Transverse colon (tissue), 4 donors: ENCODE results near the gene USP19. TPM values are rescaled to one million over a fixed set of nuclear protein-coding genes. Genes with fewer than 3 reads are reported as not detected.
A peak's percentile ranks its signal among the peaks of the same experiment; 100 is the strongest.

Experiments
- DNase-seq: peaks from one replicate; pipeline ENCODE4 v3.0.0-alpha.2; 2019
- H3K27ac ChIP-seq, 4 donors: fragments of 200-600 bp; sonication (generic); 2 replicates each; pipeline ENCODE4 v1.5.1; 2016 to 2018; ENCODE audit warnings: inconsistent platforms in 4 of 4
- H3K27me3 ChIP-seq: fragments of 200-600 bp; sonication (generic); 2 replicates; pipeline ENCODE4 v1.5.1; 2017; ENCODE audit warnings: inconsistent platforms
- H3K36me3 ChIP-seq, 4 donors: fragments of 200-600 bp; sonication (generic); 2 replicates each; pipeline ENCODE4 v1.5.1; 2017 to 2019; ENCODE audit warnings: inconsistent platforms in 4 of 4
- H3K4me1 ChIP-seq, 4 donors: fragments of 200-600 bp; sonication (generic); 2 replicates each; pipeline ENCODE4 v1.5.1; 2017 to 2020; ENCODE audit warnings: inconsistent platforms in 4 of 4
- H3K4me3 ChIP-seq, 4 donors: fragments of 200-600 bp; sonication (generic); 1 replicate in 1 of 4; 2 replicates in 3 of 4; pipeline versions ENCODE4 v1.5.1 to v1.6.1; 2017 to 2019; ENCODE audit warnings: inconsistent platforms in 4 of 4
- H3K9me3 ChIP-seq, 2 donors: fragments of 200-600 bp; sonication (generic); 2 replicates each; pipeline ENCODE4 v1.5.1; 2017 to 2019; ENCODE audit warnings: inconsistent platforms in 2 of 2
- EP300 ChIP-seq: sonication (generic); formaldehyde crosslinking; IDR thresholded peaks from one replicate; pipeline ENCODE4 v1.6.1; 2017; ENCODE audit warnings: antibody characterized with exemption, low read depth
- POLR2A ChIP-seq: fragments of 450-650 bp; IDR thresholded peaks from one replicate; pipeline ENCODE4 v1.6.1; 2016; ENCODE audit warnings: antibody characterized with exemption, mild to moderate bottlenecking, moderate library complexity
- POLR2AphosphoS5 ChIP-seq, 3 donors: sonication (generic); formaldehyde crosslinking; IDR thresholded peaks; one replicate each; pipeline ENCODE4 v1.6.1; 2016; ENCODE audit warnings: antibody characterized with exemption in 3 of 3
- WGBS, 2 donors: methylation state at CpG; one replicate each; pipeline ENCODE4 v1.1.5; 2018; ENCODE audit warnings: low coverage in 1 of 2; 5-methylcytosine and 5-hydroxymethylcytosine counted together
- in situ Hi-C, 4 donors: fragments of 200-750 bp; cut with MboI; loops; one replicate each; pipeline versions ENCODE4 v1.15.0 to v1.15.1; 2017; ENCODE audit warnings: low sequenced_read_pairs in 3 of 4, low pct_ligation_motif_present in 1 of 4, low pct_unique_long_range_greater_than_20kb in 1 of 4
- intact Hi-C: fragments of 100-400 bp; cut with DNase I; formaldehyde crosslinking; loops from one replicate; pipeline ENCODE4 v1.15.1; 2023; ENCODE audit warnings: low total_unique reads
- total RNA-seq, 4 donors: library from RNA; depleted of rRNA; stranded (reverse); fragments of >200 nt; gene quantifications; one replicate each; pipeline ENCODE4 v1.1.0, GENCODE V29; 2016
- TF ChIP-seq, protein P1 (sequence below), 5 experiments: fragments of 200-600 bp in 3 of 5; fragments of 450-650 bp in 2 of 5; sonication (generic) in 3 of 5; IDR thresholded peaks; 1 replicate in 2 of 5; 2 replicates in 3 of 5; pipeline ENCODE4 v1.5.1; 2016 to 2017; ENCODE audit warnings: antibody characterized with exemption in 5 of 5, inconsistent platforms in 3 of 5, mild to moderate bottlenecking in 2 of 5, moderate library complexity in 1 of 5

Gene USP19, protein sequence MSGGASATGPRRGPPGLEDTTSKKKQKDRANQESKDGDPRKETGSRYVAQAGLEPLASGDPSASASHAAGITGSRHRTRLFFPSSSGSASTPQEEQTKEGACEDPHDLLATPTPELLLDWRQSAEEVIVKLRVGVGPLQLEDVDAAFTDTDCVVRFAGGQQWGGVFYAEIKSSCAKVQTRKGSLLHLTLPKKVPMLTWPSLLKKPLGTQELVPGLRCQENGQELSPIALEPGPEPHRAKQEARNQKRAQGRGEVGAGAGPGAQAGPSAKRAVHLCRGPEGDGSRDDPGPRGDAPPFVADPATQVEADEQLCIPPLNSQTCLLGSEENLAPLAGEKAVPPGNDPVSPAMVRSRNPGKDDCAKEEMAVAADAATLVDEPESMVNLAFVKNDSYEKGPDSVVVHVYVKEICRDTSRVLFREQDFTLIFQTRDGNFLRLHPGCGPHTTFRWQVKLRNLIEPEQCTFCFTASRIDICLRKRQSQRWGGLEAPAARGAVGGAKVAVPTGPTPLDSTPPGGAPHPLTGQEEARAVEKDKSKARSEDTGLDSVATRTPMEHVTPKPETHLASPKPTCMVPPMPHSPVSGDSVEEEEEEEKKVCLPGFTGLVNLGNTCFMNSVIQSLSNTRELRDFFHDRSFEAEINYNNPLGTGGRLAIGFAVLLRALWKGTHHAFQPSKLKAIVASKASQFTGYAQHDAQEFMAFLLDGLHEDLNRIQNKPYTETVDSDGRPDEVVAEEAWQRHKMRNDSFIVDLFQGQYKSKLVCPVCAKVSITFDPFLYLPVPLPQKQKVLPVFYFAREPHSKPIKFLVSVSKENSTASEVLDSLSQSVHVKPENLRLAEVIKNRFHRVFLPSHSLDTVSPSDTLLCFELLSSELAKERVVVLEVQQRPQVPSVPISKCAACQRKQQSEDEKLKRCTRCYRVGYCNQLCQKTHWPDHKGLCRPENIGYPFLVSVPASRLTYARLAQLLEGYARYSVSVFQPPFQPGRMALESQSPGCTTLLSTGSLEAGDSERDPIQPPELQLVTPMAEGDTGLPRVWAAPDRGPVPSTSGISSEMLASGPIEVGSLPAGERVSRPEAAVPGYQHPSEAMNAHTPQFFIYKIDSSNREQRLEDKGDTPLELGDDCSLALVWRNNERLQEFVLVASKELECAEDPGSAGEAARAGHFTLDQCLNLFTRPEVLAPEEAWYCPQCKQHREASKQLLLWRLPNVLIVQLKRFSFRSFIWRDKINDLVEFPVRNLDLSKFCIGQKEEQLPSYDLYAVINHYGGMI (N-terminal part only)
- 10 to 100 TPM; 66.5 to 86.2 (median 71.7) TPM for total RNA-seq

DNA sequence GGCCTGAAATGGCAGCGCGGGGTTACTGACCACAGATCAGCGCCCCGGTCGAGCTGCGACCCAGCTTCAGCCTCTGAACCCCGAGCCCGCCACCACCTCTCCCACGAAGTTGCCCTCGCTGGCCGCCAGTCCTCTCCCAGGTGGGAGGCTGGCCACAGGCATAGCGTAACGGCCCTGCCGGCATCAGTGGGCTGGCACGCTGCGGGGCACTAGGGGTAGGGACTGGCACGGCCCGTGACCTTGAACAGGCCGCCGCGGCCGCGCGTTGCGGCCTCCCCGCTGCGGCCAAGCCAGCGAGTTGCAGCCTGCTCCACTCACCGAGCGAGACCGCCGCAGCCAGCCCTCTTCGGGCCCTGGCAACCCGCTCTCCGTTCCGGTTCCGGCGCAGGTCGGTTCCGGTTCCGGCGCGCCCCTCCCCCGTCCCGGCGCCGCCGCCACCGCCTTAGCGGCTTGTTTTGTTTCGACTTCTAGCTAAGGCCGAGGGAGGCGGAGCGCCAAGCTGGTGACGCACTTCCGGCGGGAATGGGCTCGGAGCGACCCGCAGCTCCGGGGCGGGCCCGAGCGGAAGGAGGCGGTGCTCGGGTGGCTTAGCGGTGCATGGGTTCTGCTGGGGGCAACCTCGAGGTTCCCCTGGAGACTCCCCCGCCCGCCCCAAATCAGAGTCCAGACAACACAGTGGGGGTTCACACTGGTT, at the start of gene USP19:
Gene USP19 (minus strand): TSS at position 386 of the 694 bp plus-strand sequence. CDS start 1,678 bp downstream, outside the sequence.
- WGBS, 2 donors, result 0% methylated on average over 47 of the region's 70 CpGs; no CpG with 5 or more reads in 1 of the 2 donors
- H3K36me3 ChIP-seq, result peaks cover 0 to 32% (median 18%) of the 10 kb centered on the region in 4 donors
- in situ Hi-C loops, result loop anchor here in 1 of 4 donors (5.0 kb wide), 1 partner anchor 47 kb away; the partner anchor contains the start of gene CCDC71

DNA sequence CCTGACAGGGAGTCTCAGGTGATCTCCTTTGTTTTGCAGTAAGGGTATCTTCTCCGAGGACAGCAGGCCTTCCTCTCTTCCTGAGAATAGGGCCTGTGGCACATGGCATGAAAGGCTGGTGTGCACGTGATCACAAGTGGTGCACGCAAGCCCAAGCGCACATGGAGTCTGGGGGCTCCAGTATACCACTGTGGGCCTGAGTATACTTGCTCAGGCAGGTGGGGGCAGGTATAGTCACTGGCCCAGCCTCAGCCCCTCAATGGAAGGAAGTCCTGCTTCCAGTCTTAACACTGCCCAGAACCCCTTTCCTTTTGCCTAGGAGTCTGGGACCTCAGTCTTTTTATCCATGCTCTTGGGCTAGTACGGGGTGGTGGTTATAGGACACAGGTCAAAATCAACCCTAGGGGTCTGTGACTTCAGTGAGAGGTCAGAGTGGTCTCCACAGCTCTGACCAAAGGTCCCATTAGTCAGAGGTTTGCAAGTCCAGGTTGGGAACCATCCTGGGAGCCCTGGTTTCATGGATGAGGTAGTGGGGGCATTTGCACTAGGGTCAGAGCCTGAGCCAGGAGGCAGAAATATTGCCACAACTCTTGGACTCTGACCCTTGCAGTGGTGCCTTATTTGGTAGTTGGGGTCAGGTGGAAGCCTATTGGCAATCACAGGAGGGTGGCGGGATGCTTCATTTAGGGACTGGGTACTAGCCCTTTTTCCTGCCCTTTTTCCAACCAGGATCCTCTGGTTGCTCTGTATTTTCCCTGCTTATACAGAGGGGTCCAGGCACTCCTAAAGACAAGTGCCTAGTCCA, 46.3 kb upstream of the USP19 start:
- peak overlapping the region; percentile 82 to 92 (median 90) for H3K27ac ChIP-seq
- TF ChIP-seq, protein P1, sequence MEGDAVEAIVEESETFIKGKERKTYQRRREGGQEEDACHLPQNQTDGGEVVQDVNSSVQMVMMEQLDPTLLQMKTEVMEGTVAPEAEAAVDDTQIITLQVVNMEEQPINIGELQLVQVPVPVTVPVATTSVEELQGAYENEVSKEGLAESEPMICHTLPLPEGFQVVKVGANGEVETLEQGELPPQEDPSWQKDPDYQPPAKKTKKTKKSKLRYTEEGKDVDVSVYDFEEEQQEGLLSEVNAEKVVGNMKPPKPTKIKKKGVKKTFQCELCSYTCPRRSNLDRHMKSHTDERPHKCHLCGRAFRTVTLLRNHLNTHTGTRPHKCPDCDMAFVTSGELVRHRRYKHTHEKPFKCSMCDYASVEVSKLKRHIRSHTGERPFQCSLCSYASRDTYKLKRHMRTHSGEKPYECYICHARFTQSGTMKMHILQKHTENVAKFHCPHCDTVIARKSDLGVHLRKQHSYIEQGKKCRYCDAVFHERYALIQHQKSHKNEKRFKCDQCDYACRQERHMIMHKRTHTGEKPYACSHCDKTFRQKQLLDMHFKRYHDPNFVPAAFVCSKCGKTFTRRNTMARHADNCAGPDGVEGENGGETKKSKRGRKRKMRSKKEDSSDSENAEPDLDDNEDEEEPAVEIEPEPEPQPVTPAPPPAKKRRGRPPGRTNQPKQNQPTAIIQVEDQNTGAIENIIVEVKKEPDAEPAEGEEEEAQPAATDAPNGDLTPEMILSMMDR (IDR thresholded peaks at IDR 0.05), result no peak
- no peak for DNase-seq
- H3K27me3 ChIP-seq, result no peaks in the 10 kb centered on the region
- intact Hi-C loops (loop anchor here (10.0 kb wide), 1 partner anchor 288 kb away; no protein-coding TSS in a partner anchor), in situ Hi-C loops (loop anchor here in 3 of 4 donors (5.0 to 25.0 kb wide), 3 partner anchors 45 to 278 kb away; partner anchors contain the start of genes NICN1 (in 2 of the 3) and USP19 (in 1 of the 3))
- peak overlapping the region in 2 of 4 donors; percentile 75 to 100 for H3K4me3 ChIP-seq
- peaks cover 0 to 9% (median 2%) of the 10 kb centered on the region in 4 donors for H3K36me3 ChIP-seq
- 95% methylated on average over 6 of the region's 6 CpGs; no CpG with 5 or more reads in 1 of the 2 donors for WGBS, 2 donors
- H3K4me1 ChIP-seq, result peaks cover 15 to 29% (median 24%) of the 10 kb centered on the region in 4 donors
- H3K9me3 ChIP-seq, result no peaks in the 10 kb centered on the region

More for the DNA sequence above, at the start of gene USP19:
- H3K27me3 ChIP-seq, result no peaks in the 10 kb centered on the region
- peak within 1 kb of the TSS; percentile 64 to 86 (median 78) for H3K4me3 ChIP-seq
- peak; percentile 97 for DNase-seq
- intact Hi-C loops, result no loop called here
- peaks cover 8 to 18% (median 13%) of the 10 kb centered on the region in 4 donors for H3K4me1 ChIP-seq
- H3K9me3 ChIP-seq, result no peaks in the 10 kb centered on the region
- TF ChIP-seq, protein P1 (IDR thresholded peaks at IDR 0.05), result peak in 2 of 5 experiments; percentile 22 to 35
- TF ChIP-seq EP300 (no peak), POLR2A (peak; percentile 90), POLR2AphosphoS5 (IDR thresholded peaks at IDR 0.05) (peak; percentile 87 to 97 (median 94))
- H3K27ac ChIP-seq, result peak within 1 kb of the TSS; percentile 89 to 98 (median 94)
